OCI-LY3 (cell line): ENCODE measurements around the gene PPP2R3C.

Experiments used
- H2AFZ ChIP-seq: fragments of 200-600, 300-600 bp; shearing (Covaris generic); 2 replicates; pipeline ENCODE4 v1.6.0; 2014; ENCODE audit warnings: antibody characterized with exemption, low read depth, low read length
- H3K27ac ChIP-seq: fragments of 200-600, 300-600 bp; sonication (generic); 2 replicates; pipeline ENCODE4 v1.5.1; 2014; ENCODE audit warnings: mild to moderate bottlenecking, low read length, moderate library complexity, mixed read lengths
- H3K27me3 ChIP-seq: fragments of 200-600, 300-600 bp; sonication (generic); 2 replicates; pipeline ENCODE4 v1.6.1; 2014; ENCODE audit warnings: low read depth, low read length, mixed read lengths
- H3K36me3 ChIP-seq: fragments of 200-600, 300-600 bp; sonication (generic); replicated peaks from 2 replicates; pipeline ENCODE3; 2014; ENCODE audit warnings: low read depth, low read length, mixed read lengths
- H3K4me1 ChIP-seq: fragments of 300-600, 200-600 bp; sonication (generic); 2 replicates; pipeline ENCODE4 v1.6.1; 2014; ENCODE audit warnings: low read length, mixed read lengths
- H3K4me2 ChIP-seq: fragments of 200-600, 300-600 bp; sonication (generic); 2 replicates; pipeline ENCODE4 v1.6.1; 2014; ENCODE audit warnings: low read length, mixed read lengths
- H3K4me3 ChIP-seq: fragments of 300-600, 200-600 bp; sonication (generic); 2 replicates; pipeline ENCODE4 v1.5.1; 2014; ENCODE audit warnings: antibody characterized with exemption, mild to moderate bottlenecking, low read length, moderate library complexity
- H3K79me2 ChIP-seq: fragments of 300-600, 200-600 bp; shearing (Covaris generic); 2 replicates; pipeline ENCODE4 v1.6.1; 2014; ENCODE audit warnings: mild to moderate bottlenecking, low read length, mixed read lengths
- H3K9ac ChIP-seq: fragments of 300-600, 200-600 bp; shearing (Covaris generic); 2 replicates; pipeline ENCODE4 v1.6.0; 2014; ENCODE audit warnings: mild to moderate bottlenecking, low read length, moderate library complexity
- H3K9me3 ChIP-seq: fragments of 200-600, 300-600 bp; shearing (Covaris generic); 2 replicates; pipeline ENCODE4 v1.6.1; 2014; ENCODE audit warnings: low read length, mixed read lengths; ENCODE audit not compliant: insufficient read depth
- H4K20me1 ChIP-seq: fragments of 200-600, 300-600 bp; sonication (generic); 2 replicates; pipeline ENCODE4 v1.6.1; 2016; ENCODE audit warnings: low read length, mixed read lengths; ENCODE audit not compliant: insufficient read depth
- CTCF ChIP-seq: fragments of 200-600, 300-600 bp; sonication (generic); IDR thresholded peaks from 2 replicates; pipeline ENCODE4 v1.5.1; 2014; ENCODE audit warnings: antibody characterized with exemption, low read length, low read depth
- EZH2phosphoT487 ChIP-seq: fragments of 200-600 bp; shearing (Covaris generic); IDR thresholded peaks from 2 replicates; pipeline ENCODE4 v1.6.1; 2018; ENCODE audit warnings: antibody characterized with exemption, mixed run types, low read depth

Gene PPP2R3C

GRCh38 chr14:35121887-35122695 lies at the start of gene PPP2R3C, which contains the start of gene PRORP:
Gene PPP2R3C (minus strand): TSS chr14:35121990. CDS start chr14:35121959, 31 bp downstream.
Gene PRORP (plus strand): TSS chr14:35122552. CDS start chr14:35123246, 694 bp downstream.
- Histone ChIP-seq H4K20me1 (no peaks in the 10 kb centered on the region), H3K4me2 (peak within 1 kb of the TSS; percentile 98), H3K4me1 (peaks cover 12% of the 10 kb centered on the region), H3K79me2 (peaks cover 29% of the 10 kb centered on the region), H3K9me3 (no peaks in the 10 kb centered on the region), H3K4me3 (peak within 1 kb of the TSS; percentile 92), H3K36me3 (no peaks in the 10 kb centered on the region), H3K27me3 (no peaks in the 10 kb centered on the region), H3K27ac (peak within 1 kb of the TSS; percentile 87), H3K9ac (peak within 1 kb of the TSS; percentile 99), H2AFZ (peak within 1 kb of the TSS; percentile 98)
- TF ChIP-seq CTCF (no peak), EZH2phosphoT487 (no peak)

GRCh38 chr14:35167496-35167895 lies 45.7 kb upstream of the PPP2R3C start:
- Histone ChIP-seq H3K4me1 (no peaks in the 10 kb centered on the region), H4K20me1 (no peaks in the 10 kb centered on the region), H3K36me3 (peaks cover 10% of the 10 kb centered on the region), H3K4me3 (no peak overlapping the region), H3K9ac (no peak overlapping the region), H3K27ac (no peak overlapping the region), H2AFZ (no peak overlapping the region), H3K9me3 (no peaks in the 10 kb centered on the region), H3K27me3 (no peaks in the 10 kb centered on the region), H3K4me2 (no peak overlapping the region), H3K79me2 (no peaks in the 10 kb centered on the region)
- TF ChIP-seq EZH2phosphoT487 (no peak), CTCF (no peak)

- TF ChIP-seq CTCF (no peak), EZH2phosphoT487 (no peak)
- Histone ChIP-seq H3K79me2 (no peaks in the 10 kb centered on the region), H3K4me1 (peaks cover 9% of the 10 kb centered on the region), H3K27me3 (no peaks in the 10 kb centered on the region), H3K4me2 (no peak overlapping the region), H3K9ac (no peak overlapping the region), H4K20me1 (no peaks in the 10 kb centered on the region), H3K4me3 (no peak overlapping the region), H3K36me3 (peaks cover 12% of the 10 kb centered on the region), H2AFZ (no peak overlapping the region), H3K27ac (no peak overlapping the region), H3K9me3 (no peaks in the 10 kb centered on the region)
Measured at GRCh38 chr14:35164849-35165248, 43.1 kb upstream of the PPP2R3C start.

- TF ChIP-seq EZH2phosphoT487 (no peak), CTCF (no peak)
Measured at GRCh38 chr14:35163384-35163783, 41.6 kb upstream of the PPP2R3C start.

More at GRCh38 chr14:35163384-35163783, 41.6 kb upstream of the PPP2R3C start:
- Histone ChIP-seq H3K36me3 (peaks cover 14% of the 10 kb centered on the region), H3K9me3 (no peaks in the 10 kb centered on the region), H4K20me1 (no peaks in the 10 kb centered on the region), H3K27ac (no peak overlapping the region), H3K9ac (no peak overlapping the region), H3K4me2 (no peak overlapping the region), H3K4me1 (peaks cover 13% of the 10 kb centered on the region), H2AFZ (no peak overlapping the region), H3K27me3 (no peaks in the 10 kb centered on the region), H3K79me2 (no peaks in the 10 kb centered on the region), H3K4me3 (no peak overlapping the region)
